8988T (cell line): ENCODE data around the gene XAB2.
A peak's percentile ranks its signal among the peaks of the same experiment; 100 is the strongest.

Source experiments
- DNase-seq: peaks from one replicate; pipeline ENCODE4 v3.0.0; 2011

Gene XAB2

DNA sequence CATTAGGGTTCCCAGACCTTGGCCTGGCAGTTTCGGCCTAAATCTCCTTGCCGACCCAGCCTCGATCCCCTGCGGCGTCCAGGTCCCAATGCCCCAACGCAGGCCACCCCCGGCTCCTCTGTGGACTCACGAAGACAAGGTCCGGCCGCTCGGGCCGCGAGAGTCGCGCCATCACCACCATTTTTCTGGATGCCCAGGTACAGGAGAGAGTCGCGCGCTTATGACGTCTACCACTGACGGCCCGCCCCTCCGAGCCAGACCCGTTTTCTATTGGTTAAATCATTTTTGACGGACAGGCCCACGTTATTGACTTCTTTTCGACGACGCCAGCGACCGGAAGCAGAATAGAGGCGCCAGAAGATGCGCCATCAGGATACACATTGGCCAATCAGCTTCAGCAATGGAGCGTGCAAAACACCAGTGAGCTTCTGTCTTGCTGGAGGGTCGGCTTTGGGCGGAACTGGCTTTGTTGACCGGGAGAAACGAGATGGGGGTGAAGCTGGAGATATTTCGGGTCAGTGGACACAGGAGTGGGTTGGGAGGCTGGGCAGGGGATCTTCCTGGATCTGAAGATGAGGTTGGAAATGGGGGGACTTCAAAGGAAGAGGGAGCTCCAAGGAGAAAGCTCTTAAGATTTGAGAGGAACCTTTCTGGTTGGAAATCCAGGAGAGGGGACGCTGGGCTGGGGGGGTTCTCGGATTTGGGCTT, at the start of gene XAB2, which contains the start of gene PET100:
Gene XAB2, minus strand, starts transcription at position 199 of the 708 bp plus-strand sequence. Its CDS starts 18 bp downstream, at position 181.
Gene PET100, plus strand, starts transcription at position 447 of the 708 bp plus-strand sequence. Its CDS starts 41 bp downstream, at position 488.
- peak; percentile 92 for DNase-seq

DNA sequence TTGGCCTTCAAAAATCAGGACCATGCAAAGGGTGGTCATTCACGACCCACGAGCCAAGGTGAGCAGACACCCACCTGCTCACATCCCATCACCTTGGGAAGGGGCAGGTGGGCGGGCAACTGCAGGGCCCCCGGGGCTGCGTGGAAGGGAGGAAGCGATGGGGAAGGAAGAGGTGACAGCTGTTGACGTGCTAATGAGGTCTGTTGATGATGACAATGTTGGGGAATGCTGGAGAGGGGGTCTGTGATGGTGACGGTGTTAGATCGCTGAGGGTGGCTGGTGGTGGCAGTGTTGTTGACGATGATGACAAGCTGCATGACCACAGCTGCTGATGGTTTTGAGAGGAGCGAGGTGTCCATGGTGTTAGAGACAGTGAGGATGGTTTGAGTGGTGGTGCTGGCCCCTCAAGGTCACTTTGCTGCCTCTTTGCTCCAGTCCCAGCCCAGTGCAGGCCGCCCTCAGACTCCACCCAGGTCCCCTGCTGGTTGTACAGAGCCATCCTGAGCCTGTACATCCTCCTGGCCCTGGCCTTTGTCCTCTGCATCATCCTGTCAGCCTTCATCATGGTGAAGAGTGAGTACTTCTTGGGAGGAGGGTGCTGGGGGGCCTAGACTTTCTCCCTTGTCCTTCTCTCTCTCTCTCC, 48.4 kb upstream of the XAB2 start:
- DNase-seq = no peak

DNA sequence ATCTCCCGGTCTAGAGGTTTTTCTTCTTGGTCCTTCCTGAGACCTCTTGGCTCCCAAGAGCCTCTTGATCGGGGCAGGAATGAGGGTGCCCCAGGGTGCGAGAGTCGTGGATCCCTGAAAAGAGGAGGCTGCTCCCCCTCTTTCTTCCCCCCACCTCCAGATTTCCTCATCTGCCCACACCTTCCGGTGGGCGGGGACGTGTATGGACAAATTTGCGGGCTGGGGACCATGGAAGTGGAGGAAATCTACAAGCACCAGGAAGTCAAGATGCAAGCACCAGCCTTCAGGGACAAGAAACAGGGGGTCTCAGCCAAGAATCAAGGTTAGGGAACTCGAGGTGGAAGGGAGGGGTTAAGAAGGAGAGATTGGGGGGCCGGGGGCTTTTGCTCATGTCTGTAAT, 47.5 kb upstream of the XAB2 start, which contains the start of gene MCEMP1:
Gene MCEMP1, plus strand, starts transcription at position 237 of the 400 bp plus-strand sequence. Its CDS starts 31 bp downstream, at position 268.
- DNase-seq = no peak

DNA sequence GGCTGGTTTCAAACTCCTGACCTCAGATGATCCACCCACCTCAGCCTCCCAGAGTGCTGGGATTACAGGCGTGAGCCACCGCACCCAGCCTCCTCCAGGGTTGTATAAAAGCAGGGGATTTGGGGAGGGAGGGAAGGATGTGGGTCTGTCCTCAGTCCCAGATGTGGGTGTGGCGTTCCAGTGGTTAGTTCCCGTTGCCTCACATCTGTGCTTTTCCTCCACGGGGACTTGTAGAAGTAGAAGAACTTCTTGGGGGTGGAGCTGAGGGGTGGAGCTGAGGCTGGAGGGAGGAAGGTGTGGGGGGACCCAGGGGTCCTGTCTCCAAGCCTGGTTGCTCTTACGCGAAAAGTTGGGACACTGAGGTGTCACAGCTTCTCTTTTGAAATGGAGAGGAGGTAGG, 47.0 kb upstream of the XAB2 start:
- no peak for DNase-seq

DNA sequence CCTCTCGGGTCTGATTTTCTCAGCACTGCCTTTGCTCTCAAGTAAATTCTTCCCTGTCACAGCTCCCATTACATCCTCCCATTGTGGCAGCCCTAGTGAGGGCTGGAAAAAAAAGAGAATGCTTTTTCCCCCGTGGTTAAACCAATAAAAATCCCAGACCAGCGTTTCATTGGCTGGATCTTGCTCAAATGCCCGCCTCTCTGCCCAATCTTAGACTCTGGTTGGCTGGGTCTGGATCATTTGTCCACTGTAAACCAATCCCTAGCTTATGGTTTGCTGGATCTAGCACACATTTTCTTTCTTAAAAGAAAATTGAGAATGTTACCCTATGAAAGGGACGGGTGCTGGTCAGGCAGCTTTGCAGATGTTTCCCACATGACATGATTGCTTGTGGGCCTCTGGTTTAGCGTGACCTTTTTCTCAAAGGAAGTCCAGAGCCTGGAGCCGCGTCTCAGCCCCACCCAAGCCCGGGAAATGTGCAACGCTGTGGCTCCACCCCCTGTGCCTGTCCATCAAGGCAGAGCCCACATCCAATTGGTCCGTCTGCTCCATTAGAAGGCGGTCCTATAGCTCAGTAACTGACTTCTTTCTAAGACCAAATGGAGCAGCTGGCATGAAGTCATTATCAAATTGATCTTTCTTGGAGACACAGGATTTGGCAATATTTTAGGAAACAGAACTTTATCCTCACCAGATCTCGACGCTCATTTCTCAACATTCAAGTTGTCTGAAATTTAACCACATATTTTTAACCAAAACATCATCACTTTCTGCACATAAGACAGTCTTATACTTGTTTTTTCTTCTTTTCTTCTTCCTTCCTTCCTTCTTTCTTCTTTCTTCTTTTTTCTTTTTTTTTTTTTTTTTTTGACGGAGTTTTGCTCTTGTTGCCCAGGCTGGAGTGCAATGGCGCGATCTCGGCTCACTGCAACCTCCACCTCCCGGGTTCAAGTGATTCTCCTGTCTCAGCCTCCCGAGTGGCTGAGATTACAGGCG, 45.0 kb upstream of the XAB2 start:
- peak; percentile 52 for DNase-seq

DNA sequence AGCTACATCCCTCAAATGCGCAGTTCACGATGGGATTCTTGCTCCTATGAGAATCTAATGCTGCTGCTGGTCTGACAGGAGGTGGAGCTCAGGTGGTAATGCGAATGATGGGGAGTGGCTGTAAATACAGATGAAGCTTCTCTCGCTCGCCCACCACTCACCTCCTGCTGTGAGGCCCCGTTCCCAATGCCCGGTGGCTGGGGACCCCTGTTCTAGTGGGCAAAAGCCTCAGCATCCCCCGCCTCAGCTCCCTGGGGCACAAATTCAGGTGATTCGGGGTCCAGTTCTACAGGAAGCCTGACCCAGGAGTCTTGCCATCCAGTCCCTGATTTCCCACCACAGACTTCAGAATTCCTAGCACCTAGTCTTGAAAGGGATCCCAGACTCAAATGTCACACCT, 43.2 kb upstream of the XAB2 start:
- DNase-seq = no peak

DNA sequence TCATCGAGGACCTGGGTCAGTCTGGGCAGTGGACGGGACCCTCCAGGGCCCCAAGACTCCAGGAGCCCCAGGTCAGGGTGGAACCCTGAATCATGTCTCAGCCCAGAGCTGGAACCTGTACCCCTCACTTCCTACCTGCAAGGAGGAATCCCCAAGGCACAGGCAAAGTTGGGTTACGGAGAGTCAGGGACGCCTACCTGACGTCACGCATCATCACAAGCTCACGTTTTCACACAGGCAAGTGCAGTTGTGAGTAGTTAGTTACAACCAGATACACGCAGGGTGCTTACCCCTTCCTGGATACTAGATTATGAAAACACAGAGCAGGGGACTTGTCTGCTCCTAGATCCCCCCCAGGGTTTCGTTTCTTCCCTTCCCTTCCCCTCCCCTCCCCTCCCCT, 41.4 kb upstream of the XAB2 start:
- no peak for DNase-seq

DNA sequence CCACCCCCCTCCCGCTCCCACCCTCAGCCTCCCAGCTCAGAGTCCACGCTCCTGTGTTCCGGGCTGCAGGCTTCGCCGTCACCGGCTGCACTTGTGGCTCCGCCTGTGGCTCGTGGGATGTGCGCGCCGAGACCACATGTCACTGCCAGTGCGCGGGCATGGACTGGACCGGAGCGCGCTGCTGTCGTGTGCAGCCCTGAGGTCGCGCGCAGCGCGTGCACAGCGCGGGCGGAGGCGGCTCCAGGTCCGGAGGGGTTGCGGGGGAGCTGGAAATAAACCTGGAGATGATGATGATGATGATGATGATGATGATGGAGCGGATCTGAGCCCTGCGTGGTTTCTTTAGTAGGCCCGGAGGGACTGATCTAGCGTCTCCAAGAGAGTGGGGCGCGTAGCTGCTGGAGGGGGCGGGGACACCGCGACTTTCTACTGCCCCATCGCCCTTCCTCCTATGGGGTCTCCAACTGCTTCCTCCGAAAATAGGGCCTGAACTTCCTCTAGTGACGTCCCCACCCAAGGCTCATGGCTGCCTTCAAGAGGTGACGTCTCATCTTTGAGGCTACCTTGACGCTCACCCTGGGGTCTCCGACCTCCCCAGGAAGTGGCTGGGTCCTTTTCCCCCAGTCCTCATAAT, 40.9 kb upstream of the XAB2 start:
- no peak for DNase-seq

DNA sequence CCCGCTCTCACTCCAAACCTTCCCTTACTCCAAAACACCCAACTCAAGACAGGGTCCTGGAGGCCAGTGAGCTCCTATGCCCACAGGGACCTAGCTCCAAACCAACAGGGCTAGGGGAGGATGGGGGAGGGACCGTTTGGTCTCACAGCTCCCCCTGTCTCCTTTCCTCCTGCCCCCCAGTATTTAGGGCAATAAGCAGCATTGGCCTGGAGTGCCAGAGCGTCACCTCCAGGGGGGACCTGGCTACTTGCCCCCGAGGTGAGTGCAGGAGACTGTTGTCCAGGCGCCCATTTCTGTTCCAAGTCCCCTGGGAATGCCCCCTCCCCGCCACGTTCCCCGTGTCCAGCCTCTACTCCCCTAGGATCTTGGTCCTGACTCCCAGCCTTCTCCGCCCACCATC, 40.3 kb upstream of the XAB2 start:
- DNase-seq = no peak

DNA sequence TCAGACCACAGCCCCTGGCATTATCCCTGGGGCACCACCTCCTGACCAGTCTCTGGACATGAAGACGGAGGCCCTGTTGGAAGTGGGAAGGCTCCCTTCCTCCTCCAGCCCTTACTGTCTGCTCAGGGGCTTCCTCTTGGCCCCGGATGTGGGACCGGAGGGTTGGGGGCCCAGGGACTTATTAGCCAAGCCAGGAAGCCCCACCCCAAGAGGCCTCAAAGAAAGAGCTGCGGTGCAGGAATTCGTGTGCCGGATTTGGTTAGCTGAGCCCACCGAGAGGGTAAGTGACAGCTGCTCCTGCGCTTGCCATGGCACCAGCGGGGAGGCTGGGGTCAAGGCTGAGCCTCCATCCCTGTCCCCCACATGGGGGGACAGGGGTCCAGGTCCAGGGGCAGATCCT, 39.5 kb upstream of the XAB2 start, which contains the start of gene RETN:
Gene RETN, plus strand, starts transcription at position 208 of the 400 bp plus-strand sequence. CDS start 278 bp downstream, outside the sequence.
- no peak for DNase-seq

DNA sequence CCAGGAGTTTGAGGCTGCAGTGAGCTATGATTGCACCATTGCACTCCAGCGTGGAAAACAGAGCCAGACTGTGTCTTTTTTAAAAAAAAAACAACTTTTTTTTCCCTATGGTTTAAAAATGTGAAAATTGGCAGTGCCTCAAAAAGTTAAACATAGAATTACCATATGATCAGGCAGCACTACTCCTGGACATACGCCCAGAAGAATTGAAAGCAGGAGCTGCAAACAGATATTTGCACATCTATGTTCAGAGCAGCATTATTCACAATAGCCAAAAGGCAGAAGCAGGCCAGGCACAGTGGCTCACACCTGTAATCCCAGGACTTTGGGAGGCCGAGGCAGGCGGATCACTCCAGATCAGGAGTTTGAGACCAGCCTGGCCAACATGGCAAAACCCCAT, 35.7 kb upstream of the XAB2 start:
- no peak for DNase-seq

DNA sequence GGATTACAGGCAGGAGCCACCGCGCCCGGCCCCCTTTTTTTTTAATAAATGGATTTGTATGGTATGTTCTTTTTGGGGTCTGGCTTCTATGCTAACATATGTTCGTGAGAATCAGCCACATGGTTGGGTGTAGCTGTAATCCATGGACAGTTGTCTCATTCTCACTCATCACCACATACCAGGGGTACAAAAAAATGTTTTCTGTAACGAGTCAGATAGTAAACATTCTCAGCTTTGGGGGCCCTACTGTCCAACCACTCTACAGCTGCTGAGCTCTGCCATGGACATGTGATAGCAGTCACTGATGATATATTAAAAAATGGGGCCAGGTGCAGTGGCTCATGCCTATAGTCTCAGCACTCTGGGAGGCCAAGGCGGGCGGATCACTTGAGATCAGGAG, 34.4 kb upstream of the XAB2 start:
- DNase-seq = no peak

DNA sequence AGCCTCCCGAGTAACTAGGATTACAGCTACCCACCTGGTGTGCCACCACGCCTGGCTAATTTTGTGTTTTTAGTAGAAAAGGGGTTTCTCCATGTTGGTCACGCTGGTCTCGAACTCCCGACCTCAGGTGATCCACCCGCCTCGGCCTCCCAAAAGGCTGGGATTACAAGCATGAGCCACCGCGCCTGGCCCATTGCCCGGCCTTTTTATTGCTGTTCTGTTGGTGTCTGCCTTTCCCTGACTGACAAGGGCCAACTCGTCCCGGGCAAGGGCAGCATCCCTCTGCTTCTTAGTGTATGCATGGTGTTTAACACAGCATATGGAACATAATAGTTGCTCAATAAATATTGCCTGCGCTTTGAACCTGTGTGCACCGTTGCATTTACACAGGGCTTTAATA, 33.3 kb upstream of the XAB2 start:
- no peak for DNase-seq

DNA sequence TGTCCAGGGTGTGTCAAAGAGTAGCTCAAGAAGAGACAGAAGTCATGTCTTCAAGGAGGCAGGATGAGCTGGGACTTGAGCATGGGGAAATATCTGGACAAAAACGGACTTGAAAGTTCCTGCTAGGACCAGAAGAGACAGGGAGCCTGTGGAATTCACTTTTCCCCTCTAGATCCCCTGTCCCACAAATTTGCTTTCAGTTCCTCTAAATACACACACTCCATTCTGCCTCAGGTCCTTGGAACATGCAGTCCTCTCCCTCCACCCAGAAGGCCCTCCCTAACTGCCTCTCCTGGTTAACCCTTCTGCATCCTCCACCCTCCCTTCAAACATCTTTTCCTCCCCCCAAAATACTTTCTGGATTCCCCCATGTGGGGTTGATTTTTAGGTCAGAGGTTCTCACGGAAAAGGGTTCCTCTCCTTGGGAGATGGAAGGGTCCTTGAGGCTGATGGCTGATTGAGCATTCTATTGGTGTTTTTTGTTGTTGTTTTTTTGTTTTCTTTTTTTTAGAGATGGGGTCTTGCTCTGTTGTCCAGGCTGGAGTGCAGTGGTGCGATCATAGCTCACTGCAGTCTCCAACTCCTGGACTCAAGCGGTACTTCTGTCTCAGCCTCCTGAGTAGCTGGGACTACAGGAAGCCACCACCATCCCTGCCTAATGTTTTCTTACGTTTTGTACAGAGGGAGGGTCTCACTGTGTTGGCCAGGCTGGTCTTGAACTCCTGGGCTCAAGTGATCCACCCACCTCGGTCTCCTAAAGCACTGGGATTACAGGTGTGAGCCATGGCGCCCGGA, 32.6 kb upstream of the XAB2 start:
- DNase-seq = no peak

DNA sequence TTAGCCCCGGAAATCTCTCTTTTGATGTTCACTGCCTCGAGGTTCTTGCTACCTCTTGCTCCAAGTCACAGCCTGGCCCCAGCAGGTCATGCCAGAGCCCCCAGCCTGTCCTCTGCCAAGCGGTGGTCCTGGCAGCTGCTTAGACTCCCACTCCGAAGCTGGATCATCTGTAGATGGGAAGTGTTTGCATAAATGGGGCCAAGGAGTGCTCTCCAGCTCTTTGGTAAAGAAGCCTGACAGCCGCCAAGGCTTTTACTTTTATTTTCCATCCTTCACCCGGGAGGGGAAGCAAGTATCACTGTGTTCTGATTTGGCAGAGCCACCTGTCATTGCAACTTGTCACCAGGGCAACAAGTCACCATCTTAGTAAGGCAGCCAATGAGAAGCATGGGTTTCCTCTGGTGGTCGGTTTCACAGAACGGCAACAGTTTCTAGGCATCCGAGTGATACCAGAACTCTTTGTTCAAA, 28.9 kb upstream of the XAB2 start:
- no peak for DNase-seq

DNA sequence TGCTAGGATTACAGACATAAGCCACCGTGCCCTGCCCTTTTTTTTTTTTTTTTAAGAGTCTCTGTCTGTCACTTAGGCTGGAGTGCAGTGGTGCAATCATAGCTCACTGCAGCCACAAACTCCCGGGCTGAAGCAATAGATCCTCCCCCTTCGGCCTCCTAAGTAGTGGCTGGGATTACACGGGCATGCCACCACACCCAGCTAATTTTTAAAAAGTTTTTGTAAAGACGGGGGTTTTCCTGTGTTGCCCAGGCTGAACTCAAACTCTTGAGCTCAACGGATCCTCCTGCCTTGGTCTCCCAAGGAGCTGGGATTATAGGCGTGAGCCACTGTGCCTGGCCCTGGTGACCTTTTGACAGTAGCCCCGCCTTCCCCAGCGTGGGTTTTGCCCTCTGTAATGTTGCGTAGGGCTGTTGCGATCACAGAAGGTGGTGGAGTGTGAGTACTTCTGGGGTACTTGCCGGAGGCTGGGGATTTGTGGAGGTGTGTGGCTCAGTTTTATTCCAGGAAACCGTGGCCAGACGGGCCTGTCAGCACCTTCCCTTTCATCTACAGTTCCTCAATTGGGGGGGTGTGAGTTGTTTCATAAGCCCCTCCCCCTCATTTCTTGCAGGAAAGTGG, 27.9 kb upstream of the XAB2 start:
- no peak for DNase-seq

DNA sequence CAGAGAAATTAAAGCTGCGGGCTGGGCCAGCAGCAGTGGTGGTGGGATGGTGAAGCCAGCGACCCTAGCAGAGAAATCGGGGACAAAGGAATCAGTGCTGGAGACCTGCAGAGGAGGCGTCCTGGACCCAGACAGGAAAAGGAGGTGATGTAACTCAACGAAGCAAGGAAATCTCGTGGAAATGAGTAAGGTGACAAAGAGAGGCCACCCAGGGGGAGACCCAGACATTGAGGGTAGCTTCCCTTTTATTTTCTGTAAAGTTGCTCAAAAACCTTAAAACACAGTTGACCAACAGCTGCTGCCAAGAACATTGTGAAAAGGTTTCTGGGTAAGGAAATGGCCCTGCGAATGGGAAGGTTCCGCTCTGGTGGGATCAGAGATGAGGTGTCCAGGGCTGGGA, 26.2 kb upstream of the XAB2 start:
- DNase-seq = no peak

DNA sequence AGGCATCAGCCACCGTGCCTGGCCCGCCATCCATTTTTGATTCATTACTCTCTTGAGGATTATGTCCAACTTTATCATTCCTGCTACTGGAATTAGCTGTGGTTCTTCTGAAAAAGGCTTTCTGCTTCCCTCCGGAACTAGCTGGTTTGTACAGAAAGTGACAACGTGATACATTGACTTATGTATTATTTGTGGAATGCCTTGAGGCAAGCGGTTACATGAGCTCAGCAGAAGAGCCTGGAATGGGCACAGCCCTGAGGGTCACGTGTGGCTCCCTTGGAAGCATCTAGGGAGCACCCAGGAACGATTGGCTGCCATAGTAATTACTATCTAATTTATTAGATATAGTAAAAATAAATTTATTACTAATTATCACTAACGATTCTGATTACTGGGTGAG, 25.1 kb upstream of the XAB2 start:
- DNase-seq = no peak

DNA sequence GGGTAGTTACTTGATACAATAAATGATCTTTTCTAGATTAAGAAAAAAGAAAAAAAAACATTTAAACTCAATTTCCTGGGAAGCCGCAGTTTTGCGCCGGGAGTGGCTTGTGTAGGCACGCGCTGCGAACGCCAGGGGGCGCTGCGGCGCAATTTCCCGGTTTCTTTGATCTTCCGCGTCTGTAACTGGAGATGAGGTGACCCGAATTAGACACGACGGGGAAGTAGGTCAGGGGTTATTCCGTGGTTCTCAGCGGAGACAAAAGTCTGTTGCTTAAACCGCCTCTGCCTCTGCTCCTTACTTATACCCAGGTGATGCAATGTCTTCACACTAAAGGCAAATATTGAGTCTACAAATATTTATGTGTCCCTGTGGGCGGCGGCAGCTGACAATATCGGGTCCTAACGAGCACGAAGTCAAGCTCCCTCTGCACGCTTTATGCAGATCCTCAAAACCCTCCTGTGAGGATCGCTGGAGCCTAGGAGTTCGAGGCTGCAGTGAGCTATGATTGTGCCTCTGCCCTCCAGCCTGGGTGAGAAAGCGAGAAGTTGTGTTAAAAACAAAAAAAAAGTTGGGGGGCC, 22.8 kb upstream of the XAB2 start:
- DNase-seq = no peak

DNA sequence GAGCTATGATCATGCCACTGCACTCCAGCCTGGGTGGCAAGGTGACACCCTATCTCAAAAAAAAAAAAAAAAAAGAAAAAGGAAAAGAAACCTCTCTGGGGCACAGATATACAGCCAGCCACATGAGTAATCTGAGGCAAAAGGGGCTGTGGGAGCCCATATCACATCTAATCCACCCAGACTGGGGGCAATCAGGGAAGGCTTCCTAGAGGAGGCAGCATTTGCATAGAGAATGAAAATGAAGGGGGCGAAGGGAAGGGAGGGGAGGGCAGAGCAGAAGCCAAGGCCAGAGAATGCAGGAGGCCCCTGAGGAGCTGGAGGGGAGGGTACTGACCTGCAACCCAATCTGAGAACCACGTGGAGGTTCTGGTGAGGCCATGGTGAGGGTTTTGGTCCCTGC, 20.8 kb upstream of the XAB2 start:
- no peak for DNase-seq
